Measurements from ENCODE around the gene STIP1. TPM values are rescaled to one million over a fixed set of nuclear protein-coding genes. Genes with fewer than 3 reads are reported as not detected.

The STIP1 gene
- total and polyA plus RNA-seq, 9 of the 15 experiments (the other 6 are each of a cell fraction or from before 2014, with no cell fraction given) = 58.1 to 465 (median 346) TPM

- Histone ChIP-seq H3K9me3 (replicated peaks; ENCODE audit: control insufficient read depth, insufficient read depth, low read depth, low read length) (no peaks in the 10 kb centered on the region), H3K9me1 (ENCODE audit: control insufficient read depth, insufficient read depth, low read length) (no peaks in the 10 kb centered on the region), H3K4me2 (ENCODE audit: insufficient read depth, low read length) (no peak overlapping the region), H3K4me3 (no peak overlapping the region), H3K9ac (ENCODE audit: insufficient read depth in 1 of 2, low read depth in 2 of 2, low read length in 2 of 2) (no peak overlapping the region; a peak in 1 of 4 replicates), H2AFZ (ENCODE audit: low read depth, low read length) (no peak overlapping the region), H3K4me1 (replicated peaks in 1 of 2; ENCODE audit: control insufficient read depth in 2 of 2, insufficient read depth in 2 of 2, low read length in 2 of 2) (peaks cover 23 to 25% of the 10 kb centered on the region in 2 experiments), H4K20me1 (replicated peaks; ENCODE audit: control insufficient read depth, insufficient read depth, low read length) (no peaks in the 10 kb centered on the region), H3K79me2 (ENCODE audit: control insufficient read depth, insufficient read depth, low read length) (peaks cover 10% of the 10 kb centered on the region), H3K27me3 (ENCODE audit: control insufficient read depth in 2 of 2, insufficient read depth in 2 of 2, low read length in 2 of 2) (no peaks in the 10 kb centered on the region), H3K36me3 (ENCODE audit: control insufficient read depth, insufficient read depth, low read length) (peaks cover 1% of the 10 kb centered on the region; the same call in 1 of the 3 replicates), H3K27ac (ENCODE audit: extremely low read depth, low read depth, low read length) (no peak overlapping the region)
- DNase-seq (ENCODE audit: extremely low read depth in 1 of 4, low spot score in 3 of 4) (no peak), ATAC-seq (no peak), FAIRE-seq (no peak)
- in situ Hi-C loops (cut with MboI) = no loop called here
- no TSS peak for BruUV-seq (replicated peaks)
- ChIA-PET CTCF (ENCODE audit: low intra/inter-chr PET ratio) (no interaction called here), POLR2A (interaction anchor here (0.6 kb wide), 2 partner anchors 9 to 81 kb away, joined by 3 to 5 read pairs; no protein-coding TSS in a partner anchor)
- TF ChIP-seq ZNF217 (CRISPR knock-in tag; IDR thresholded peaks at IDR 0.05) (no peak), CXXC5 (CRISPR knock-in tag; IDR thresholded peaks at IDR 0.05) (no peak), SMAD2 (IDR thresholded peaks at IDR 0.05; ENCODE audit: low read depth, low read length) (no peak), PREB (CRISPR knock-in tag; IDR thresholded peaks at IDR 0.05) (no peak), SMARCA4 (IDR thresholded peaks at IDR 0.05) (no peak), ZBTB17 (CRISPR knock-in tag; IDR thresholded peaks at IDR 0.05) (no peak), SMAD3 (CRISPR knock-in tag; conservative IDR thresholded peaks at IDR 0.05) (no peak), ZNF41 (CRISPR knock-in tag; conservative IDR thresholded peaks at IDR 0.05) (no peak), ZBTB43 (CRISPR knock-in tag; IDR thresholded peaks at IDR 0.05) (no peak), TGIF2 (CRISPR knock-in tag; IDR thresholded peaks at IDR 0.05) (no peak), BHLHE40 (IDR thresholded peaks at IDR 0.05; ENCODE audit: low read length) (no peak), ZNF232 (CRISPR knock-in tag; IDR thresholded peaks at IDR 0.05) (no peak)
- intact Hi-C loops (cut with micrococcal nuclease) = no loop called here
- WGBS (ENCODE audit: insufficient coverage, low coverage, missing lambda C conversion rate) = 90% methylated on average over 1 of the region's 1 CpG
Measured at GRCh38 chr11:64178203-64178602, 7.8 kb upstream of the STIP1 start.
